HT-29 (cell line): ENCODE results near the gene NLRP11. TPM values are rescaled to one million over a fixed set of nuclear protein-coding genes. Genes with fewer than 3 reads are reported as not detected.
"Not testable (repeated sequence)": the region's sequence is repeated elsewhere in the genome, so short reads cannot be mapped to it uniquely, and the experiment has no call there.

Experiments used
- DNase-seq: peaks from one replicate; pipeline ENCODE4 v3.0.0-alpha.2; 2015; ENCODE audit warnings: low spot score
- total RNA-seq: library from RNA; depleted of rRNA; stranded (reverse); fragments of >200 nt; shearing (Covaris generic); gene quantifications from 2 replicates; pipeline ENCODE4 v1.2.3, GENCODE V29; 2014; rRNA removed

The NLRP11 gene
- total RNA-seq, 1 experiment from 2014 or later, result 0.08 TPM

- DNase-seq, result no peak
These were observed 53.5 kb downstream of the NLRP11 start for GRCh38 chr19:55778331-55778730.

GRCh38 chr19:55777528-55777927 is 54.3 kb downstream of the NLRP11 start:
- peak; percentile 35 for DNase-seq

- DNase-seq, result not testable (repeated sequence)
These were observed 62.2 kb downstream of the NLRP11 start for GRCh38 chr19:55769632-55770031.

GRCh38 chr19:55768818-55769217 is 63.0 kb downstream of the NLRP11 start, which contains the start of gene RFPL4AL1:
TSS of gene RFPL4AL1 (plus strand) at chr19:55769118. CDS start at chr19:55771805, 2,687 bp downstream.
- DNase-seq, result not testable (repeated sequence)

- no peak for DNase-seq
These were observed 65.3 kb downstream of the NLRP11 start for GRCh38 chr19:55766466-55766865.

- not testable (repeated sequence) for DNase-seq
These were observed 73.0 kb downstream of the NLRP11 start, which contains the start of gene RFPL4A for GRCh38 chr19:55758797-55759196. TSS of gene RFPL4A (plus strand) at chr19:55759097. CDS start at chr19:55761801, 2,704 bp downstream.

- not testable (repeated sequence) for DNase-seq
These were observed 75.0 kb downstream of the NLRP11 start for GRCh38 chr19:55756808-55757207.

GRCh38 chr19:55753401-55753800 is 78.4 kb downstream of the NLRP11 start:
- DNase-seq, result peak; percentile 71

GRCh38 chr19:55750715-55751114 is 81.1 kb downstream of the NLRP11 start:
- DNase-seq, result no peak

- DNase-seq, result no peak
These were observed 93.5 kb downstream of the NLRP11 start, which contains the start of gene NLRP9 for GRCh38 chr19:55738302-55738701. TSS of gene NLRP9 (minus strand) at chr19:55738402. CDS start at chr19:55738374, 28 bp downstream.

Other genes with a start within 250 kb of the NLRP11 start
- gene FIZ1, start 232.5 kb downstream of the NLRP11 start, total RNA-seq, result 15.9 and 19.2 TPM in 2 replicates
- 69.6 and 81.2 TPM in 2 replicates for gene ZNF524, start 231.7 kb downstream of the NLRP11 start, total RNA-seq
- gene ZNF865, start 226.4 kb downstream of the NLRP11 start, total RNA-seq, result 9.1 and 9.6 TPM in 2 replicates
- gene ZNF784, start 207.4 kb downstream of the NLRP11 start, total RNA-seq, result 17.5 and 19.9 TPM in 2 replicates
- 16.1 and 18.8 TPM in 2 replicates for gene ZNF580, start 191.0 kb downstream of the NLRP11 start, total RNA-seq
- 40.9 and 43.2 TPM in 2 replicates for gene ZNF581, start 188.3 kb downstream of the NLRP11 start, total RNA-seq
- gene CCDC106, start 183.8 kb downstream of the NLRP11 start, total RNA-seq, result 9.7 and 11.4 TPM in 2 replicates
- gene U2AF2, start 177.0 kb downstream of the NLRP11 start, total RNA-seq, result 799 and 894 TPM in 2 replicates
- gene EPN1, start 156.8 kb downstream of the NLRP11 start, total RNA-seq, result 195 and 216 TPM in 2 replicates
- gene NLRP9, start 93.6 kb downstream of the NLRP11 start, total RNA-seq, result not detected in 2 replicates
- gene RFPL4A, start 72.9 kb downstream of the NLRP11 start, total RNA-seq, result not detected in 2 replicates
- not detected in 2 replicates for gene RFPL4AL1, start 62.9 kb downstream of the NLRP11 start, total RNA-seq
- gene NLRP4, start 4.5 kb upstream of the NLRP11 start, total RNA-seq, result not detected in 2 replicates
- not detected in 2 replicates for gene NLRP13, start 100.3 kb upstream of the NLRP11 start, total RNA-seq
- not detected in 2 replicates for gene NLRP8, start 115.8 kb upstream of the NLRP11 start, total RNA-seq
- gene NLRP5, start 154.8 kb upstream of the NLRP11 start, total RNA-seq, result not detected in 2 replicates